ENCODE measurements around the gene GOLGA1. TPM values are rescaled to one million over a fixed set of nuclear protein-coding genes. Genes with fewer than 3 reads are reported as not detected.
A peak's percentile ranks its signal among the peaks of the same experiment; 100 is the strongest.

The GOLGA1 gene
- total and polyA plus RNA-seq, 10 of the 15 experiments (the other 5 are each of a cell fraction or from before 2014, with no cell fraction given), result 2.9 to 14.1 (median 8.1) TPM

DNA sequence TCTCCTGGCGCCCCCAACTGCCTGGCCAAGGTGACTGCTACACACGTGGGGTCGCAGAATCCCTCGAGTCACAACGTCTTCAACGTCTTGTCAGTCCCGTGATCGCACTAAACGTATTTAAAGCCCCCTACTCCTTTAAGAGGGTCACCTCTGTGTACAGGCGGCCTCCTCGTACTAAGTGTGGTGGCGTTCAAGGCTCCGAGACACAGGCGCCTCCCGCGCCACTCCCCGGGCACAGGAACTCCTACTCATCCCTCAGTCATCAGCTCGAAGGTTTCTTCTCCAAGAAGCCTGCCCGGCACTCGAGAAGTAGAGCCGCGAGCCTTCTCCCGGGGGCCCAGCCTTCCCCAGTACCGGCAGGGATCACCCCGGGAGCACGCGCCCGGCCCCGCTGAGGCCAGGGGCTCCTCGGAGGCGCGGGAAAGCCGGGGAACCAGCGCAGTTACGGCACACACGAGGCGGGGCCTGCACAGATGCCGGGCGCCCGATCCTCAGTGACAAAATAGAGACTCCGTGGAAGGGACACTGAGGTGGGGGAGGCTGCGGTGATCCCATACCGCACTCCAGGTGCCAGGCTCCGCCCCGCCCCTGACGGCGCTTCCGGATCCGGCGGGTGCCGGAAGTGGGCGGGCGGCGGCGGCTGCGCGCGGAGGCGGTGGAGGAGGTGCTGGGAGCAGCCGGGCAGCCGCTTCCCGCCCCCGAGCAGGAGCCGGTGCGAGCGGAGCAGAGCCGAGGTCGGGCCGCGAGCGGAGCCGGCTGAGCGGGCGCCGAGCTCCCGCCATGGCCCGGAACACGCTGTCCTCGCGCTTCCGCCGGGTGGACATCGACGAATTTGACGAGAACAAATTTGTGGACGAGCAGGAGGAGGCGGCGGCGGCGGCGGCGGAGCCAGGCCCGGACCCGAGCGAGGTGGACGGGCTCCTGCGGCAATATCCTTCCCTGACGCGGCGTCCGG, 72.1 kb downstream of the GOLGA1 start (continued):
- TF ChIP-seq, protein P1, sequence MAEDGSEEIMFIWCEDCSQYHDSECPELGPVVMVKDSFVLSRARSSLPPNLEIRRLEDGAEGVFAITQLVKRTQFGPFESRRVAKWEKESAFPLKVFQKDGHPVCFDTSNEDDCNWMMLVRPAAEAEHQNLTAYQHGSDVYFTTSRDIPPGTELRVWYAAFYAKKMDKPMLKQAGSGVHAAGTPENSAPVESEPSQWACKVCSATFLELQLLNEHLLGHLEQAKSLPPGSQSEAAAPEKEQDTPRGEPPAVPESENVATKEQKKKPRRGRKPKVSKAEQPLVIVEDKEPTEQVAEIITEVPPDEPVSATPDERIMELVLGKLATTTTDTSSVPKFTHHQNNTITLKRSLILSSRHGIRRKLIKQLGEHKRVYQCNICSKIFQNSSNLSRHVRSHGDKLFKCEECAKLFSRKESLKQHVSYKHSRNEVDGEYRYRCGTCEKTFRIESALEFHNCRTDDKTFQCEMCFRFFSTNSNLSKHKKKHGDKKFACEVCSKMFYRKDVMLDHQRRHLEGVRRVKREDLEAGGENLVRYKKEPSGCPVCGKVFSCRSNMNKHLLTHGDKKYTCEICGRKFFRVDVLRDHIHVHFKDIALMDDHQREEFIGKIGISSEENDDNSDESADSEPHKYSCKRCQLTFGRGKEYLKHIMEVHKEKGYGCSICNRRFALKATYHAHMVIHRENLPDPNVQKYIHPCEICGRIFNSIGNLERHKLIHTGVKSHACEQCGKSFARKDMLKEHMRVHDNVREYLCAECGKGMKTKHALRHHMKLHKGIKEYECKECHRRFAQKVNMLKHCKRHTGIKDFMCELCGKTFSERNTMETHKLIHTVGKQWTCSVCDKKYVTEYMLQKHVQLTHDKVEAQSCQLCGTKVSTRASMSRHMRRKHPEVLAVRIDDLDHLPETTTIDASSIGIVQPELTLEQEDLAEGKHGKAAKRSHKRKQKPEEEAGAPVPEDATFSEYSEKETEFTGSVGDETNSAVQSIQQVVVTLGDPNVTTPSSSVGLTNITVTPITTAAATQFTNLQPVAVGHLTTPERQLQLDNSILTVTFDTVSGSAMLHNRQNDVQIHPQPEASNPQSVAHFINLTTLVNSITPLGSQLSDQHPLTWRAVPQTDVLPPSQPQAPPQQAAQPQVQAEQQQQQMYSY (CRISPR knock-in tag; IDR thresholded peaks at IDR 0.05), result no peak
- TF ChIP-seq ZNF622 (IDR thresholded peaks at IDR 0.05) (no peak), MTA2 (IDR thresholded peaks at IDR 0.05; ENCODE audit: low read depth) (no peak), IKZF1 (conservative IDR thresholded peaks at IDR 0.05) (peak; percentile 87), NR2C2 (IDR thresholded peaks at IDR 0.05; ENCODE audit: borderline replicate concordance, control insufficient read depth, insufficient read length, low read depth) (no peak), DPF2 (IDR thresholded peaks at IDR 0.05) (peak; percentile 66; the same call in 1 of the 2 replicates), SPI1 (IDR thresholded peaks at IDR 0.05; ENCODE audit: borderline replicate concordance, insufficient read depth, low read depth, low read length) (no peak), CHD2 (IDR thresholded peaks at IDR 0.05; ENCODE audit: borderline replicate concordance, low read depth, low read length) (peak; percentile 72), ZNF274 (IDR thresholded peaks at IDR 0.05; ENCODE audit: insufficient read depth, insufficient read length) (no peak), SRF (IDR thresholded peaks at IDR 0.05; ENCODE audit: low read depth in 2 of 2, low read length in 2 of 2) (no peak; a peak in 1 of 4 replicates), HDGF (IDR thresholded peaks at IDR 0.05) (0 out of 2 replicates have a peak, but pooled peaks have one; percentile 36), ESRRA (IDR thresholded peaks at IDR 0.05; ENCODE audit: low read length) (no peak)
- TF ChIP-seq, protein P2, sequence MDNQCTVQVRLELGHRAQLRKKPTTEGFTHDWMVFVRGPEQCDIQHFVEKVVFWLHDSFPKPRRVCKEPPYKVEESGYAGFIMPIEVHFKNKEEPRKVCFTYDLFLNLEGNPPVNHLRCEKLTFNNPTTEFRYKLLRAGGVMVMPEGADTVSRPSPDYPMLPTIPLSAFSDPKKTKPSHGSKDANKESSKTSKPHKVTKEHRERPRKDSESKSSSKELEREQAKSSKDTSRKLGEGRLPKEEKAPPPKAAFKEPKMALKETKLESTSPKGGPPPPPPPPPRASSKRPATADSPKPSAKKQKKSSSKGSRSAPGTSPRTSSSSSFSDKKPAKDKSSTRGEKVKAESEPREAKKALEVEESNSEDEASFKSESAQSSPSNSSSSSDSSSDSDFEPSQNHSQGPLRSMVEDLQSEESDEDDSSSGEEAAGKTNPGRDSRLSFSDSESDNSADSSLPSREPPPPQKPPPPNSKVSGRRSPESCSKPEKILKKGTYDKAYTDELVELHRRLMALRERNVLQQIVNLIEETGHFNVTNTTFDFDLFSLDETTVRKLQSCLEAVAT (IDR thresholded peaks at IDR 0.05), result 0 out of 2 replicates have a peak, but pooled peaks have one; percentile 21
- TF ChIP-seq, protein P3, sequence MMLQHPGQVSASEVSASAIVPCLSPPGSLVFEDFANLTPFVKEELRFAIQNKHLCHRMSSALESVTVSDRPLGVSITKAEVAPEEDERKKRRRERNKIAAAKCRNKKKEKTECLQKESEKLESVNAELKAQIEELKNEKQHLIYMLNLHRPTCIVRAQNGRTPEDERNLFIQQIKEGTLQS (IDR thresholded peaks at IDR 0.05; ENCODE audit: borderline replicate concordance, extremely low read depth, low read depth, low read length), result no peak
- TF ChIP-seq, protein P4, sequence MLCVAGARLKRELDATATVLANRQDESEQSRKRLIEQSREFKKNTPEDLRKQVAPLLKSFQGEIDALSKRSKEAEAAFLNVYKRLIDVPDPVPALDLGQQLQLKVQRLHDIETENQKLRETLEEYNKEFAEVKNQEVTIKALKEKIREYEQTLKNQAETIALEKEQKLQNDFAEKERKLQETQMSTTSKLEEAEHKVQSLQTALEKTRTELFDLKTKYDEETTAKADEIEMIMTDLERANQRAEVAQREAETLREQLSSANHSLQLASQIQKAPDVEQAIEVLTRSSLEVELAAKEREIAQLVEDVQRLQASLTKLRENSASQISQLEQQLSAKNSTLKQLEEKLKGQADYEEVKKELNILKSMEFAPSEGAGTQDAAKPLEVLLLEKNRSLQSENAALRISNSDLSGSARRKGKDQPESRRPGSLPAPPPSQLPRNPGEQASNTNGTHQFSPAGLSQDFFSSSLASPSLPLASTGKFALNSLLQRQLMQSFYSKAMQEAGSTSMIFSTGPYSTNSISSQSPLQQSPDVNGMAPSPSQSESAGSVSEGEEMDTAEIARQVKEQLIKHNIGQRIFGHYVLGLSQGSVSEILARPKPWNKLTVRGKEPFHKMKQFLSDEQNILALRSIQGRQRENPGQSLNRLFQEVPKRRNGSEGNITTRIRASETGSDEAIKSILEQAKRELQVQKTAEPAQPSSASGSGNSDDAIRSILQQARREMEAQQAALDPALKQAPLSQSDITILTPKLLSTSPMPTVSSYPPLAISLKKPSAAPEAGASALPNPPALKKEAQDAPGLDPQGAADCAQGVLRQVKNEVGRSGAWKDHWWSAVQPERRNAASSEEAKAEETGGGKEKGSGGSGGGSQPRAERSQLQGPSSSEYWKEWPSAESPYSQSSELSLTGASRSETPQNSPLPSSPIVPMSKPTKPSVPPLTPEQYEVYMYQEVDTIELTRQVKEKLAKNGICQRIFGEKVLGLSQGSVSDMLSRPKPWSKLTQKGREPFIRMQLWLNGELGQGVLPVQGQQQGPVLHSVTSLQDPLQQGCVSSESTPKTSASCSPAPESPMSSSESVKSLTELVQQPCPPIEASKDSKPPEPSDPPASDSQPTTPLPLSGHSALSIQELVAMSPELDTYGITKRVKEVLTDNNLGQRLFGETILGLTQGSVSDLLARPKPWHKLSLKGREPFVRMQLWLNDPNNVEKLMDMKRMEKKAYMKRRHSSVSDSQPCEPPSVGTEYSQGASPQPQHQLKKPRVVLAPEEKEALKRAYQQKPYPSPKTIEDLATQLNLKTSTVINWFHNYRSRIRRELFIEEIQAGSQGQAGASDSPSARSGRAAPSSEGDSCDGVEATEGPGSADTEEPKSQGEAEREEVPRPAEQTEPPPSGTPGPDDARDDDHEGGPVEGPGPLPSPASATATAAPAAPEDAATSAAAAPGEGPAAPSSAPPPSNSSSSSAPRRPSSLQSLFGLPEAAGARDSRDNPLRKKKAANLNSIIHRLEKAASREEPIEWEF (IDR thresholded peaks at IDR 0.05; ENCODE audit: insufficient replicate concordance, low read depth, low read length), result no peak
- TF ChIP-seq, protein P5, sequence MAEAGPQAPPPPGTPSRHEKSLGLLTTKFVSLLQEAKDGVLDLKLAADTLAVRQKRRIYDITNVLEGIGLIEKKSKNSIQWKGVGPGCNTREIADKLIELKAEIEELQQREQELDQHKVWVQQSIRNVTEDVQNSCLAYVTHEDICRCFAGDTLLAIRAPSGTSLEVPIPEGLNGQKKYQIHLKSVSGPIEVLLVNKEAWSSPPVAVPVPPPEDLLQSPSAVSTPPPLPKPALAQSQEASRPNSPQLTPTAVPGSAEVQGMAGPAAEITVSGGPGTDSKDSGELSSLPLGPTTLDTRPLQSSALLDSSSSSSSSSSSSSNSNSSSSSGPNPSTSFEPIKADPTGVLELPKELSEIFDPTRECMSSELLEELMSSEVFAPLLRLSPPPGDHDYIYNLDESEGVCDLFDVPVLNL (IDR thresholded peaks at IDR 0.05; ENCODE audit: low read depth, low read length), result 0 out of 2 replicates have a peak, but pooled peaks have one; percentile 27
